Erythroblast (primary cell): ENCODE results near the gene RIPOR2.

Experiments used
- GATA1 ChIP-seq: IDR thresholded peaks from 2 replicates; pipeline ENCODE4 v1.6.1; 2011; ENCODE audit warnings: low read depth, mild to moderate bottlenecking, control low read depth, low read length, moderate library complexity
- POLR2A ChIP-seq: IDR thresholded peaks from 2 replicates; pipeline ENCODE4 v1.6.1; 2011; ENCODE audit warnings: mild to moderate bottlenecking, low read length

GRCh38 chr6:24920136-24920535, 15.6 kb downstream of the RIPOR2 start:
- TF ChIP-seq POLR2A (no peak), GATA1 (no peak)
